BJ (cell line): ENCODE measurements around the gene MAP3K10. TPM values are rescaled to one million over a fixed set of nuclear protein-coding genes. Genes with fewer than 3 reads are reported as not detected.

Experiments
- CTCF ChIA-PET: fragments of 350-600 bp; formaldehyde crosslinking; extraction: SDS; loops from one replicate; lab custom pipeline; 2021; ENCODE audit warnings: antibody characterized with exemption, inconsistent platforms; lab: Yijun Ruan, JAX
- POLR2A ChIA-PET: fragments of 300-600 bp; sonication (Branson Sonifier 250); formaldehyde crosslinking; extraction: SDS; loops from one replicate; lab custom pipeline; 2021; ENCODE audit warnings: antibody characterized with exemption; lab: Charles Lee
- DNase-seq: peaks from one replicate; pipeline ENCODE4 v3.0.0-alpha.2; 2011; ENCODE audit warnings: low read depth
- H3K27me3 ChIP-seq: 2 replicates; pipeline ENCODE4 v1.6.0; 2011; ENCODE audit warnings: low read length; ENCODE audit not compliant: control insufficient read depth, insufficient read depth
- H3K36me3 ChIP-seq: 2 replicates; pipeline ENCODE4 v1.5.1; 2011; ENCODE audit warnings: low read length; ENCODE audit not compliant: control insufficient read depth, insufficient read depth
- H3K4me3 ChIP-seq: 2 replicates; pipeline ENCODE4 v1.5.1; 2011; ENCODE audit warnings: low read depth, mild to moderate bottlenecking, control low read depth, low read length
- polyA plus RNA-seq: library from polyadenylated mRNA; depleted of rRNA; stranded (reverse); fragments of >200 nt; gene quantifications from 2 replicates; pipeline ENCODE4 v1.2.3, GENCODE V29; 2011
- TF ChIP-seq, protein P1 (sequence below): IDR thresholded peaks from 2 replicates; pipeline ENCODE4 v1.5.1; 2011; ENCODE audit warnings: low read depth, mild to moderate bottlenecking, control low read depth, inconsistent platforms, low read length, moderate library complexity; ENCODE audit not compliant: insufficient read depth

The MAP3K10 gene
- polyA plus RNA-seq, 1 experiment = 3.6 TPM

DNA sequence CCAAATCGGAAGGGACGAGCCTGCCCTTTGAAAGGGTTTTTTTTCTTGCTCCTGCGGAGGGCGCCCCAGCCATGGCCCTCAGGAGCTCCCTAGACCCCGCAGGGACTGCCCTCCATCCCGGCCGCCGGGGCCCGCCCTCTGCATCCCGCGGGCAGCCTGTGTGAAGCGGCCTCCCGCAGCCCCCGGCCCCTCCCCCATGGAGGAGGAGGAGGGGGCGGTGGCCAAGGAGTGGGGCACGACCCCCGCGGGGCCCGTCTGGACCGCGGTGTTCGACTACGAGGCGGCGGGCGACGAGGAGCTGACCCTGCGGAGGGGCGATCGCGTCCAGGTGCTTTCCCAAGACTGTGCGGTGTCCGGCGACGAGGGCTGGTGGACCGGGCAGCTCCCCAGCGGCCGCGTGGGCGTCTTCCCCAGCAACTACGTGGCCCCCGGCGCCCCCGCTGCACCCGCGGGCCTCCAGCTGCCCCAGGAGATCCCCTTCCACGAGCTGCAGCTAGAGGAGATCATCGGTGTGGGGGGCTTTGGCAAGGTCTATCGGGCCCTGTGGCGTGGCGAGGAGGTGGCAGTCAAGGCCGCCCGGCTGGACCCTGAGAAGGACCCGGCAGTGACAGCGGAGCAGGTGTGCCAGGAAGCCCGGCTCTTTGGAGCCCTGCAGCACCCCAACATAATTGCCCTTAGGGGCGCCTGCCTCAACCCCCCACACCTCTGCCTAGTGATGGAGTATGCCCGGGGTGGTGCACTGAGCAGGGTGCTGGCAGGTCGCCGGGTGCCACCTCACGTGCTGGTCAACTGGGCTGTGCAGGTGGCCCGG, 815 bp downstream of the MAP3K10 start:
- TF ChIP-seq, protein P1, sequence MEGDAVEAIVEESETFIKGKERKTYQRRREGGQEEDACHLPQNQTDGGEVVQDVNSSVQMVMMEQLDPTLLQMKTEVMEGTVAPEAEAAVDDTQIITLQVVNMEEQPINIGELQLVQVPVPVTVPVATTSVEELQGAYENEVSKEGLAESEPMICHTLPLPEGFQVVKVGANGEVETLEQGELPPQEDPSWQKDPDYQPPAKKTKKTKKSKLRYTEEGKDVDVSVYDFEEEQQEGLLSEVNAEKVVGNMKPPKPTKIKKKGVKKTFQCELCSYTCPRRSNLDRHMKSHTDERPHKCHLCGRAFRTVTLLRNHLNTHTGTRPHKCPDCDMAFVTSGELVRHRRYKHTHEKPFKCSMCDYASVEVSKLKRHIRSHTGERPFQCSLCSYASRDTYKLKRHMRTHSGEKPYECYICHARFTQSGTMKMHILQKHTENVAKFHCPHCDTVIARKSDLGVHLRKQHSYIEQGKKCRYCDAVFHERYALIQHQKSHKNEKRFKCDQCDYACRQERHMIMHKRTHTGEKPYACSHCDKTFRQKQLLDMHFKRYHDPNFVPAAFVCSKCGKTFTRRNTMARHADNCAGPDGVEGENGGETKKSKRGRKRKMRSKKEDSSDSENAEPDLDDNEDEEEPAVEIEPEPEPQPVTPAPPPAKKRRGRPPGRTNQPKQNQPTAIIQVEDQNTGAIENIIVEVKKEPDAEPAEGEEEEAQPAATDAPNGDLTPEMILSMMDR = peak; percentile 21
- CTCF ChIA-PET = interaction anchor here (0.5 to 2.2 kb wide), 3 partner anchors 8 to 961 kb away, joined by 3 to 6 read pairs (median 3); no protein-coding TSS in a partner anchor
- POLR2A ChIA-PET = no interaction called here
- H3K4me3 ChIP-seq = peak overlapping the region; percentile 98
- DNase-seq = no peak
- no peaks in the 10 kb centered on the region for H3K27me3 ChIP-seq
- peaks cover 2% of the 10 kb centered on the region for H3K36me3 ChIP-seq

DNA sequence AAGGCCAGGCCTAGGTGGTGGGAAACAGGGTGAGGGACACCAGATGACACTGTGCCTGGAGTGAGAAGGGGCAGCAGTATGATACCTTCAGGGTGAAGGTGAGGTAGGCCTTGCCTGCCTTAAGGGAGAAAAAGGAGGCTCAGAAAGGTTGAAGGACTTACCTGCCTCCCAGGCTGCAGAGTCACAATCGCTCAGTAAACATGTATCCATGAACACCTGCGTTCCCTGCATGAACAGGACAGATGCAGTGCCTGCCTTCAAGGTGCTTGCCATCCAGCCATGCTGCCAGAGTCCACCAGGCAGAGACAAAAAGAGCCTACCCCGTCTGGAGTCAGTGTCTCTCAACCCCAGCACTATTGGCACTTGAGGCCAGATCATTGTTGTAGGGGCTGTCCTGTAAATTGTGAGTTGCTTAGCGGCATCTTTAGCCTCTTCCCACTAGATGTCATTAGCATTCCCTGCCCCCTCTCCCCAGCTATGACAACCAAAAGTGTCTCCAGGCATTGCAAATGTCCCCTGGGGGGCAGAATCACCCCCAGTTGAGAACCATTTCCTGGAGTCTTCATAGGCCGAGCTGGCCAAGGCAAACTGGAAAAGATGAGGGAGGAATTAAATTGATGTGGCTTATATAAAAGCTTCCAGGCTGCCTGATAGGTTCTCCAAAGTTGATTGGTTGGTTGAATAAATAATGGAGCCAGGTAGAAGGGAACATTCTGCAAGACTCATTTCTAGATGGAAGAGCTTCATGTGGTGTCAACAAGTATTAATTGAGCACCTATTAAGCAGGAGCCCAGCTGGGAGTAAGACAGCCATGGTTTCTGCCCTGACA, 1.7 kb downstream of the MAP3K10 start:
- Histone ChIP-seq H3K4me3 (no peak overlapping the region; the same call in 1 of the 2 replicates), H3K36me3 (peaks cover 2% of the 10 kb centered on the region), H3K27me3 (no peaks in the 10 kb centered on the region)
- POLR2A ChIA-PET = interaction anchor here (0.5 to 0.6 kb wide), 2 partner anchors 35 to 445 kb away, joined by 3 read pairs; no protein-coding TSS in a partner anchor
- CTCF ChIA-PET = interaction anchor here (0.8 to 2.2 kb wide), 2 partner anchors 7 to 36 kb away, joined by 3 to 6 read pairs; no protein-coding TSS in a partner anchor
- TF ChIP-seq, protein P1 = no peak
- DNase-seq = no peak

DNA sequence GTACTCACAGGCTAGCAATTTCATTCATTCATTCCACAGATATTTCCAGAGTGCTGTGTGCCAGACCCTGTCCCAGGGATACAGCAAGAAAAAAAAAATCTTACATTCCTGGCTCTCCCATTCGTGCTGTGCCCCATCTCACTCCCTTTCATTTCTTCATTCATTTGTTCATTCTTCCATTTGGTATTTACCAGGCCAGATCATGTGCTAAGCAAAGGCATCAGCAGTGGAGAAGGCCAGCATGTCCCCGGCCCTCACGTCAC, 2.3 kb downstream of the MAP3K10 start:
- POLR2A ChIA-PET = no interaction called here
- CTCF ChIA-PET = interaction anchor here (0.8 kb wide), 1 partner anchor 35 kb away, joined by 3 read pairs; no protein-coding TSS in a partner anchor
- no peaks in the 10 kb centered on the region for H3K27me3 ChIP-seq
- no peak overlapping the region for H3K4me3 ChIP-seq
- H3K36me3 ChIP-seq = peaks cover 2% of the 10 kb centered on the region
- DNase-seq = peak; percentile 2
- TF ChIP-seq, protein P1 = no peak

DNA sequence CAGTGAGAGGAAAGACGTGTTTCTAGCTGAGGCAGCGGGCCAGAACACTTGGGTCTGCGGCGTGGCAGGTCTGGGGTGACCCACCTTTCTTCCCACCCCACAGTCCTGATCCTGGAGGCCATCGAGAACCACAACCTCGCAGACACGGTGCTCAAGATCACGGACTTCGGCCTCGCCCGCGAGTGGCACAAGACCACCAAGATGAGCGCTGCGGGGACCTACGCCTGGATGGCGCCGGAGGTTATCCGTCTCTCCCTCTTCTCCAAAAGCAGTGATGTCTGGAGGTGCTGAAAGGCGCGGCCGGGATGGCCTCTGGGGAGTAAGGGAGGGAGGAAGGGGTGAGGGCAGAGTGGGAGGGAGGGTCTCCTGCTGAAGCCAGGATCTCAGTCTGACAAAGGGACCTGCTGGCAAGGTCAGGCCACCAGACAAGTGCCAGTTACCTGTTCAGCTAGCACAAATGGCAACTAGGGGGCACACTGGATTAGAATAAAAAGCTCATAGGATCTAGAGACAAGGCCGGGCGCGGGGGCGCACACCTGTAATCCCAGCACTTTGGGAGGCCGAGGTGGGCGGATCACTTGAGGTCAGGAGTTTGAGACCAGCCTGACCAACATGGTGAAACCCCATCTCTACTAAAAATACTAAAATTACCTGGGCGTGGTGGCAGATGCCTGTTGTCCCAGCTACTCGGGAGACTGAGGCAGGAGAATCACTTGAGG, 7.2 kb downstream of the MAP3K10 start:
- CTCF ChIA-PET = no interaction called here
- no peak for DNase-seq
- POLR2A ChIA-PET = no interaction called here
- Histone ChIP-seq H3K27me3 (no peaks in the 10 kb centered on the region), H3K4me3 (no peak overlapping the region), H3K36me3 (peaks cover 6% of the 10 kb centered on the region)
- TF ChIP-seq, protein P1 = no peak
